ENCODE results near the gene KRT78. TPM values are rescaled to one million over a fixed set of nuclear protein-coding genes. Genes with fewer than 3 reads are reported as not detected.

The KRT78 gene
- total RNA-seq, 1 donor from 2014 or later, result 89.1 TPM

- intact Hi-C loops (cut with DNase I), result no loop called here
- Histone ChIP-seq H3K27me3 (no peaks in the 10 kb centered on the region), H3K27ac (no peak overlapping the region), H3K9me3 (no peaks in the 10 kb centered on the region), H3K4me1 (no peaks in the 10 kb centered on the region), H3K36me3 (no peaks in the 10 kb centered on the region), H3K4me3 (no peak overlapping the region)
- no peak for DNase-seq (ENCODE audit: extremely low spot score in 2 of 2)
- TF ChIP-seq POLR2A (IDR thresholded peaks at IDR 0.05) (no peak), CTCF (IDR thresholded peaks at IDR 0.05) (no peak)
These were observed 2.3 kb downstream of the KRT78 start for GRCh38 chr12:52846356-52846970.

- Histone ChIP-seq H3K36me3 (no peaks in the 10 kb centered on the region), H3K27me3 (no peaks in the 10 kb centered on the region), H3K27ac (no peak overlapping the region), H3K4me1 (no peaks in the 10 kb centered on the region), H3K4me3 (no peak overlapping the region), H3K9me3 (no peaks in the 10 kb centered on the region)
- intact Hi-C loops (cut with DNase I), result no loop called here
- DNase-seq (ENCODE audit: extremely low spot score in 2 of 2), result no peak
- TF ChIP-seq POLR2A (IDR thresholded peaks at IDR 0.05) (no peak), CTCF (IDR thresholded peaks at IDR 0.05) (no peak), POLR2AphosphoS5 (IDR thresholded peaks at IDR 0.05; ENCODE audit: insufficient read depth in 1 of 2, low read depth in 1 of 2) (no peak)
These were observed 2.8 kb downstream of the KRT78 start for GRCh38 chr12:52845946-52846345.

GRCh38 chr12:52844386-52844785 is 4.4 kb downstream of the KRT78 start:
- H3K4me1 ChIP-seq, result no peaks in the 10 kb centered on the region
- H3K9me3 ChIP-seq, result no peaks in the 10 kb centered on the region
- no peak overlapping the region for H3K4me3 ChIP-seq
- intact Hi-C loops (cut with DNase I), result no loop called here
- H3K36me3 ChIP-seq, result no peaks in the 10 kb centered on the region
- H3K27ac ChIP-seq, result no peak overlapping the region
- H3K27me3 ChIP-seq, result no peaks in the 10 kb centered on the region
- no peak for TF ChIP-seq POLR2AphosphoS5 (IDR thresholded peaks at IDR 0.05; ENCODE audit: insufficient read depth in 1 of 2, low read depth in 1 of 2)
- no peak for DNase-seq (ENCODE audit: extremely low spot score in 2 of 2)

GRCh38 chr12:52839436-52840105 is 9.2 kb downstream of the KRT78 start:
- no peaks in the 10 kb centered on the region for H3K27me3 ChIP-seq
- H3K9me3 ChIP-seq, result no peaks in the 10 kb centered on the region
- no peak overlapping the region for H3K4me3 ChIP-seq
- DNase-seq (ENCODE audit: extremely low spot score in 2 of 2), result no peak
- TF ChIP-seq POLR2A (IDR thresholded peaks at IDR 0.05) (no peak), POLR2AphosphoS5 (IDR thresholded peaks at IDR 0.05; ENCODE audit: insufficient read depth in 1 of 2, low read depth in 1 of 2) (no peak), CTCF (IDR thresholded peaks at IDR 0.05) (no peak)
- intact Hi-C loops (cut with DNase I), result no loop called here
- H3K4me1 ChIP-seq, result no peaks in the 10 kb centered on the region
- H3K36me3 ChIP-seq, result no peaks in the 10 kb centered on the region
- H3K27ac ChIP-seq, result no peak overlapping the region

GRCh38 chr12:52838609-52839435 is 10.0 kb downstream of the KRT78 start:
- DNase-seq (ENCODE audit: extremely low spot score in 2 of 2), result no peak
- intact Hi-C loops (cut with DNase I), result no loop called here
- H3K27me3 ChIP-seq, result no peaks in the 10 kb centered on the region
- no peaks in the 10 kb centered on the region for H3K4me1 ChIP-seq
- TF ChIP-seq CTCF (IDR thresholded peaks at IDR 0.05) (no peak), POLR2AphosphoS5 (IDR thresholded peaks at IDR 0.05; ENCODE audit: insufficient read depth in 1 of 2, low read depth in 1 of 2) (no peak), POLR2A (IDR thresholded peaks at IDR 0.05) (no peak)
- no peak overlapping the region for H3K27ac ChIP-seq
- H3K9me3 ChIP-seq, result no peaks in the 10 kb centered on the region
- no peak overlapping the region for H3K4me3 ChIP-seq
- no peaks in the 10 kb centered on the region for H3K36me3 ChIP-seq

Data from vagina (tissue), 2 donors.